ENCODE data around the gene ADISSP.

Gene ADISSP

DNA sequence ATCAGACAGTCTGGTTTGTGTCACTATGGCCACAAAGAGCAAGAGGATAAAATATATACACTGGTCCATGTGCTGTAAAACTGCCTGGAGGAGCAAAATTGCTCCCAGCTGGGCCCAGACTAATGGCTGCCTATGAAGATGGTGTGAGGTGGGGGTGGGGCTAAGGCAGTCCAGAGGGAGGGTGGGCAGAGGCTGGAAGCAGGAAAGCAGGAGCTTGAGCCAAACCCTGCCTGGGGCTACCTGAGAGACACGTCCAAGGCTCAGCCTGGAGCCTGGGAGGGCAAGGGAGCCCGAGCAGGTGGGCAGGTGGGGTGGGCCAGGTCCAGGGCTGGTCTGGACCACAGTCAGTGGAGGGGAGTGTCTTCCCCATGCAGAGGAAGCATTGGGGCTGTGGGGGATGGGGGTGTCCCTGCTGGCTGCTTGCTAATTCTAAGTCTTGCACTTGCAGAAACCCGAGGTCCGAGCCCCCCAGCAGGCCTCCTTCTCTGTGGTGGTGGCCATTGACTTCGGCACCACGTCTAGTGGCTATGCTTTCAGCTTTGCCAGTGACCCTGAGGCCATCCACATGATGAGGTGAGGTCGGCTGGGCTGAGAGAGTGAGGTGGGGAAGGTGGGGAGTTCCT is 25.6 kb downstream of the ADISSP start:
- H3K9me3 Mint-ChIP-seq, result no peaks in the 10 kb centered on the region
- peaks cover 8% of the 10 kb centered on the region for H3K4me1 Mint-ChIP-seq
- no peak overlapping the region for H3K27ac Mint-ChIP-seq
- H3K36me3 Mint-ChIP-seq, result no peaks in the 10 kb centered on the region
- H3K4me3 Mint-ChIP-seq, result no peak overlapping the region
- no peaks in the 10 kb centered on the region for H3K27me3 Mint-ChIP-seq

DNA sequence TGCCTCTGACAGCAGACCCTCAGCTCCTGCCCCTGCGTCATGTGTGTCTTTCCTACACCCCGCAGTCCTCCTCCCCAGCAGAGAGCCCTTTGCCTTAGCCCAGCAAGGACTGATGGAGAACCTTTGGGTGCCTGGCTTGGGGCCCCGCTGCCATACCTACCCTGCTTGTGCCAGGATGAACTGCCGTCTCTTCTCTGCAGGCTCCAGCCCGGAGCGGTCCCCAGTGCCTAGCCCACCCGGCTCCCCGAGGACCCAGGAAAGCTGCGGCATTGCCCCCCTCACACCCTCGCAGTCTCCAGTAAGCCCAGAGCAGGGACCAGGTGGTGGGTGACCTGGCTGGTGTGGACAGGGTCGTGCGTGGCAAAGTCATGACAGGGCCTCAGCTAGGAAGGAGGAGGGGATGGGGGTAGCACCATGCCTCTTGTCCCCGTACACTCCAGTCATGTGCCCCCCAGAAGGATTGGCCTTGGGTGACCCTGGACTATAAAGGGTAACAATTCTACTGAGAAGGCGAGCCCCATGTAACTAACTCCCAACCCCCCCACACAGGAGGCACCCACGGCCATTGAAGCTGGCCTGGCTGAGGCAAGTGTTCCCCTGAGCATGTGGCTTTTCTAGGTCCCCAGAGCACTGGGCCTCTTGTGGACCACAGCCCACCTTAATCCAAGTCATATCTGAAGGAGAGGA is 26.8 kb downstream of the ADISSP start:
- Mint-ChIP-seq H3K4me1 (peaks cover 8% of the 10 kb centered on the region), H3K27me3 (no peaks in the 10 kb centered on the region), H3K9me3 (no peaks in the 10 kb centered on the region), H3K27ac (no peak overlapping the region), H3K4me3 (no peak overlapping the region), H3K36me3 (no peaks in the 10 kb centered on the region)

DNA sequence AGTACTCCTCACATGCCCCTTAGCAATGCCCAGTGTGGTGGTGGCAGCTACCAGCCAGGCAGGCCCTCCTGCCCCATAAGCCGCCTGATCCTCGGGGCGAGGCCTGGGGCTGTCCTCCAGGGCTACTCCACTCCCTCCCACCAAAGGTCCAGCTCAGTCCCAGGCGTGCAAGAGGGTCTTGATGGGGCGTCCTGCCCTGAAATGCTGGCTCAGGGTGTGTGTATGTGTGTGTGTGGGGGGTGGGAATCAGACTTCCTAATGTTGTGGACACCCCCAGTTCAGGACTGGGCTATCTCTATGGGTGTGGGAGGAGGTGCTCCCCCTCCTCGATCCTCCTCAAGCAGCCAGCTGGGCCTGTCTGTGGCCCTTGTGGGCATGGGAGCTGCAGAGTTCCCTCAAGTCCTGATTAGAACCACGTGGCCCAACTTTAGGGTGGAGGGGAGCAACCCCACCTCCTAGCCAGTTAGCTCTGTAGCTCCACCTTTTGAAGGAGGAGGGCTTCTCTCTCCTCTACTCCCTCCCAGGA is 27.6 kb downstream of the ADISSP start:
- Mint-ChIP-seq H3K9me3 (no peaks in the 10 kb centered on the region), H3K27me3 (no peaks in the 10 kb centered on the region), H3K4me1 (peaks cover 8% of the 10 kb centered on the region), H3K36me3 (no peaks in the 10 kb centered on the region), H3K4me3 (no peak overlapping the region), H3K27ac (no peak overlapping the region)

DNA sequence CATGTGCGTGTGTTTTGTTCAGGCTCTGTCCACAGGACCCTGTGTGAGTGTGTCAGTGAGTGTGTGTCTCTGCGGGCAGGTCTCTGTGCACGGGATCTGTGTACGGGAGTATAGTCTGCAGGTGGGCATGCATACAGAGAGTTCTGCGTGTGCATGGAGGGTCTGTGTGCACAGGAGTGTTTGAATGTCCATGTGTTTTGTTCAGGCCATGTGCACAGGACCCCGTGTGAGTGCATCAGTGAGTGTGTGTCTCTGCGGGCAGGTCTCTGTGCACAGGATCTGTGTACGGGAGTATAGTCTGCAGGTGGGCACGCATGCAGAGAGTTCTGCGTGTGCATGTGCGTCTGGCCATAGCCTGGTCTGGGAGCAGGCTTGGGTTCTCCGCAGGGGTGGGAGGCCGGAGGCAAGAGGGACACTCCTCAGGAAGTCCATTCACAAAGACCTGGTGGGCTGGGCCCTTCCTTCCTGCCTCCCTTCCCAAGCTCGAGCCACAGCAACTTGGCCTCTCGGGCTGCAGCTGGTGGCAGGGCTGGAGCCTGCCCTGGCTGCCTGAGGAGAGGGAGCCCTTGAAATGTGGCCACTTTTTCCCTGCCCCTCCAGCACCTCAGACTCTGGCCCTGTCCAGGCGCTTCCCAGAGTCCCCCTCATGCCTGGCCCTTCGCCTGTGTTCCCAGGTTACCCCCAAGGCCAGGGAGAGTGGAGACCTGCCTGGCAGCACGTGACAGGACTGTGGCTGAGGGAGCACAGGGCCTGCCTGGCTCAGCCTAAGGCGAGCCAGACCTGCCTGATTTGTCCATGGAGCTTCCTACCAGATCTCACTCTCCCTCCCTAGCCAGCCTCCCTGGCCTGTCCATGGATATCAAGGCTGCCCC is 28.3 kb downstream of the ADISSP start:
- Mint-ChIP-seq H3K4me3 (no peak overlapping the region), H3K27ac (no peak overlapping the region), H3K27me3 (no peaks in the 10 kb centered on the region), H3K36me3 (no peaks in the 10 kb centered on the region), H3K9me3 (no peaks in the 10 kb centered on the region), H3K4me1 (peaks cover 2% of the 10 kb centered on the region)

DNA sequence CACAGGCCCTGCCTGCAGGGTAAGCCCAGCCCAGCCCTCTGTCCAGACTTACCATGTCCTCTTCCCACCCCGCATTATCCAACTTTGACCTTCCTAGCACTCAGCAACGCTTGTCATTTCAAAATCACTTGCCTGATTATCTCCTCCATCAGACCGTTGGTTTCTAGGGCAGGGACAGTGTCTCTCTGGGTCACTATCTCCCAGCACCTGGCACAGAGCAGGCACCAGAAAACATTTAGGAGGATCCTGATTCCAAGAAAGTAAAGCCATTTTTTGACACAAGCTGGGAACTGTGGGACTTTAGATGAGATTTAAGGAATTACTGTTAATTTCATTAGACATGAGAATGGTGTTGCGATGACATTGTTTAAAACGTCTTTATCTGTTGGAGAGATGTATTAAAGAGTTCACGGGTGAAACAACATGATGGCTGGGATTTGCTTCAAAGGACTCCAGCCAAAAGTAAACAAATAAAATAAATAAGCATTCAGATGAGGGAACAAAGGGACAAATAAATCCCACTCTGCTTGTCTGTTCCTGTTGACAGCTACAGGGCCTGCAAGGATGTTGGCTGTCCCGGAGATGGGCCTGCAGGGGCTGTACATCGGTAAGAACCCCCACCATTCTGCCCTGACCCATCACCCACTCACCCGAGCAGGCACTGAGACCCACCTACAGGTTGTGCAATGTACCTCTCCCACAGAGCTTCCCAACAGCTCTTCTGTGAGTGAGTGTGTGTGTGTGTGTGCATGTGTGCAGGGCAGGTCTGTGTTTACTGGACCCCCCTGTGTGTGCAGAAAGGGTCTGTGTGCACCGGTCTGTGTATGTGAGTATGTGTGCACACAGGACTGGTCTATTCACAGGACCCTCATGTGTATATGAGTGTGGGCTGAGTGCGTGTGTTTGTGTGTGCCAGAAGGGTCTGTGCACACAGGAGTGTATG is 29.2 kb downstream of the ADISSP start:
- Mint-ChIP-seq H3K4me1 (no peaks in the 10 kb centered on the region), H3K36me3 (no peaks in the 10 kb centered on the region), H3K9me3 (no peaks in the 10 kb centered on the region), H3K4me3 (no peak overlapping the region), H3K27me3 (peaks cover 4% of the 10 kb centered on the region), H3K27ac (peak overlapping the region; percentile 41)

DNA sequence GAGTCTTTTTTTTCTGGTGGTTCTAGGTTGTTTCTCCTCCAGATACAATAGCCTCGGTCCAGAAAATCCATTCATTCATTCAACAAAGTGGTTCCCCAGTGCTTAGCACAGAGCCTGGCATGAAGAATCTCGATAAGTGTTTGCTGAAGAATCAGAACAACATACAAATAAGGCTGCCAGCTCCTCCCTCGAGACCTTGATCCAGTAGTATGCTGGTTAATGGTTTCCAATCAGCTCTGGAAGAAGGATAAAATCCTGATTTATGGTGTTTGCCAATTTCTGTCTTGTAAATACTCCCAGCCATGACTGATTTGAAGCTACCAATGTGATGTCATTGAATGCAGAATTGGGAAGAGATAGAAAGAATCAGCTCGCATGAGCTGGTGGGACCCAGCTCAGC is 31.8 kb downstream of the ADISSP start:
- Mint-ChIP-seq H3K27ac (no peak overlapping the region), H3K36me3 (no peaks in the 10 kb centered on the region), H3K4me1 (no peaks in the 10 kb centered on the region), H3K9me3 (no peaks in the 10 kb centered on the region), H3K4me3 (no peak overlapping the region), H3K27me3 (peaks cover 16% of the 10 kb centered on the region)

DNA sequence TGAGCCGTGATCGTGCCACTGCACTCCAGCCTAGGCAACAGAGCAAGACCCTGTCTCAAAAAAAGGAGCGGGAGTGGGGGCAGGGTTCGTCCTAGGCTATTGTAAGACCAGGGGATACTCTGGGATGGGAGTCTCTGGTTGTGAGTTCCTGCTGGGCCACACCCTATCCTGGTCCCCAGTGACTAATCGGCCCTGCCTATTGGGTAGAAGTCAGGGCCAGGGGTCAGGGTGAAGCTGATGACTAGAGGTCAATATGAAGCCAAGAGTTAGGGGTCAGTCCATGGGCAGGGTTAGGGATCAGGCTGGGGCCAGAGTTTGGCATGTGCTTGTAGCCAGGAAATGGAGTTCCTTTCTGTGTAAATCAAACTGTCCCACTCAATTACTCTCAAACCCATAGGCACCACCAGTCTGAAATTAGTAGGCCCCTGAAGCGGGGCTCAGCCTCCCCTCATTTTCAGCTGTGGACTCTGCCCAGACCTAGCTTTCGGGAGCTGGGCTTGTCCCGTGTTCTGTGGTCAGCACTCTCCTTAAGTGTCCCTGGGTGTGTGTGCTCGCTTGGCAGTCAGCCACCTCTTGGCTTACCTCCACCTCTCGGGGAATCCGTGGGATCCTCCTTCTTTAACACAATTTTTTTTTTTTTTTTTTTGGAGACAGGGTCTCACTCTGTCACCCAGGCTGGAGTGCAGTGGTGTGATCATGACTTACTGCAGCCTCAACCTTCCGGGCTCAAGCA is 33.3 kb downstream of the ADISSP start:
- Mint-ChIP-seq H3K27me3 (peaks cover 22% of the 10 kb centered on the region), H3K4me3 (no peak overlapping the region)

DNA sequence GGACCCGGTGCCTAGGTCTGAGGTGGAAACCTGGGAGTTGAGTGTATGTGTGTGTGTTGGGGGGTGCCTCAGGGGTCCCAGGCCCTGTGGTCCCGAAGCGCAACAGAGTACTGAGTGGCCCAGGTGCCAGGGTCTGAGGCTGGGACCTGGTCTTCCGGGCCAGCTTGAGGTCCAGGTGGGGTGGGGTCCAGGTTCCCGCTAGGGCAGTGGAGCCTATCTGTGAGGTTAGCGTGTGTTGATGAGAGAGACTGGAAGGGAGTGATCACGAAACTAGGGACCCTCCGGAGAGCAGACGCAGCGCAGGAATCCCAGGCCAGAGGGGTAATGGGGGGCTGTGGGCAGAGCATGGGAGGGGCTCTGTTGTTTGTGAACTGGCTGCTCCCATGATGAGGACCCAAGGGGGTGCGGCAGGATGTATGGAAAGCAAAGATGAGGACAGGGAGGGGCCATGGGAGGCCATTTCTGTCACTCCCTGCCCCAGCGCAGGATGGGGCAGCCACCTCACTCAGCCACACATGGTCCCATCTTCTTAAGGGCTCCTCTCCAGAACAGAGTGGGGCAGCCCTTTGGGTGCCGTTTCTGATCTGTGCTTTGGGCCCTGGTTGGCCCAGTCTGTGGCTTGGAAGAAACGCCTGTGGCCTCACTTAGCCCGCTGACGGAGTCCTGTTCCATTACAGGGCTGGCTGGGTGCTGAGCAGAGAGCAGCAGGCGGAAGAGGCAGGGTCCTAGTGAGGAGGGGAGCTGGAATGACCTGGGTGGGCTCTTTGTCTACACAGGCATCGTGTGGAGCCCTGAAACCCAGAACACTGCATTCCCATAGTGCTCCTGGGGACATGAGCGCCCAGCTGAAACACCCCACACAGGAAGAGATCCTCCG is 34.2 kb downstream of the ADISSP start:
- Mint-ChIP-seq H3K4me3 (no peak overlapping the region), H3K9me3 (no peaks in the 10 kb centered on the region), H3K27ac (no peak overlapping the region), H3K27me3 (peaks cover 23% of the 10 kb centered on the region), H3K36me3 (no peaks in the 10 kb centered on the region), H3K4me1 (no peaks in the 10 kb centered on the region)

More for the DNA sequence above, 33.3 kb downstream of the ADISSP start:
- Mint-ChIP-seq H3K36me3 (no peaks in the 10 kb centered on the region), H3K9me3 (no peaks in the 10 kb centered on the region), H3K4me1 (no peaks in the 10 kb centered on the region), H3K27ac (no peak overlapping the region)

DNA sequence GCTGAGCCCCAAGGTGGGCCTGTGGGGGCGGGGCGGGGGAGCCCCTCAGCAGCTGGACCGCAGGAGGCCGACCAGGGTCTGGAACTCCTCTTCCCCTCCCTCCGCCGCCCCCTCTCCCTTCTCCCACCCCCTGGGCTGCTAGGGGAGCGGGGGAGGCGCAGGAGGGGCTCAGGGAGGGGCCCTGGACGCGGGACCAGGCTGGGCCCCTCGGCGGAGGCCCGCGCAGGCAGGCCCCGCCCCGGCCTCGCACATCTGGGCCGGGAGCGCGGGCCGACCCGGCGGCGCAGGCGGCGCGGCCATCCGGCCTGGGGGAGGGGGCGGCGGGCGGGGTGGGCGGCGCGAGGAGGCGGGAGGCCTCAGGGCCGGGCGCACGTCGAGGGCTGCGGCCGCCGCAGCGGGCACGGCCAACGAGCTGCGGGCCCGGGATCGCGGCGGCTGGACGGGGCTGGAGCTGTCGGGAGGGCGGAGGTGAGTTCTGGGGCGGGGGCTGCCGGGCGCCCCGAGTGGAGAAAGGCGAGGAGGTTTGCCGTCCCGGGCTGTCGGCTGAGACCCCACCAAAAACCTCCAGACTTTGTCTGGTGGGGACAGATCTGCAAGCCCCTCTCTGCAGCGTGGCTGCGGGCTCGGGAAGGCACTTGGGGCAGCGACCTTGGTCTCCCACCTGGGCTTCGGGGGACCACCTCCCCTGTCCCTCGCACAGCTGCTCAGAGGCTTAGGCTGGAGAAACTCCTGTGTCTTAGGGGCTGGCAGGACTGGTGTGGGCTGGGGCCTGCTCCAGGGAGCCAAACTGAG is 35.0 kb downstream of the ADISSP start, which contains the start of gene HSPA12B:
Gene HSPA12B (plus strand): TSS at position 359 of the 792 bp plus-strand sequence. CDS start 5,990 bp downstream, outside the sequence.
- Mint-ChIP-seq H3K27me3 (peaks cover 30% of the 10 kb centered on the region), H3K4me3 (no peak within 1 kb of the TSS), H3K4me1 (no peaks in the 10 kb centered on the region), H3K27ac (no peak within 1 kb of the TSS), H3K36me3 (no peaks in the 10 kb centered on the region), H3K9me3 (no peaks in the 10 kb centered on the region)

DNA sequence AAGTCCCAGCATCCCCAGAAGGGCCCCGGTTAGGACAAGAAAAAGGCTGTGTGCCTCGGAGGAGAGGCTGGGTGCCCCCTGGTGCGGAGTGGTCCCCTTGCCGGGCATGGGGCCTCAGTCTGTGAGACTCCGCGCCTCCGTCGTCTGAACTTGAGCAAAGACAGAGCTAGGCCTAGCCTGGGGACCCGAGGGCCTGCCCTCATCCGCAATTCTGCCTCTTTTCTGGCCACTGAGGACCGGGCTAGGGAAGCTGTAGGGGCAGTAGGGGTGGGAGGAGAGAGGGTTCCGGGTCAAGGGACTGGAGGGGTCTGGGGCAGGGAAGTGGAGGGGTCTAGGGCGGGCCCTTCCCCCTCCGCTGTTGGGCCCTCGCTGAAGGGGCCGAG is 35.6 kb downstream of the ADISSP start:
- Mint-ChIP-seq H3K4me3 (no peak overlapping the region), H3K36me3 (no peaks in the 10 kb centered on the region), H3K27me3 (peaks cover 36% of the 10 kb centered on the region), H3K4me1 (no peaks in the 10 kb centered on the region), H3K9me3 (no peaks in the 10 kb centered on the region), H3K27ac (no peak overlapping the region)

DNA sequence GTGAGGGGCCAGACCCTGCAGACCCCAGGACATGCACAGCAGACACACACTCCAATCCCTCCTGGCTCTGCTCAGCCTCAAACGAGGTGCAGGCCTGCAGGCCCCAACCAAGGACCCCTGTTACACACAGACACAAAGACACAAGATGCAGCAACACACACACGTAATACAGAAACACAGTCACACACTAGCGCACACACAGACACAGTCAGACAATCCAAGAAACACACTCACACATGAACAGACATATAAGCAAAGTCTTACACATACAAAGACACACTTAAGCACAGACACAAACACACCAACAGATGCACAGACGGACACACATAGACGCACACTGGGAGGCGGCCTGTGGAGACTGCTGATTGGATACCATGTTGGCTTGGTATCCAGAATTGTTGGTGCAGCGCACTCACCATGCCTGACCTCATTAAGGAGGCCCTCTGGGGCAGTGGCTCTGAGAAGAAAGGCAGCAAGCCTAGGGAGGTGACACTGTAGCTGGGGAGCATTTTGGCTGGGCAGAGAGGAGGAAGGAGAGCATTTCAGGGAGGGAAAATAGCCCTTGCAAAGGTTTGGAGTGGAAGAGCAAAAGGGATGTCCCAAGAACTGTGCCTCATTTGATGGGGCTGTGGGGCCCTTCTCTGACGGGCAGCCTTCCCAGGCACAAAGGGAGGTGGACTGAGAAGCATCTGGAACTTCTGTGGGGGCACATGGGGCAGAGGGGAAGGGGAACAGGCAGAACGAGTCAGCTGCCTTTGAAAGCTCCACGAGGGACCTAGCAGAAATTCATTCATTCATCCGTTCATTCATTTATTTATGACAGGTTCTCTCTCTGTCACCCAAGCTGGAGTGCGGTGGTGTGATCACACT is 36.5 kb downstream of the ADISSP start:
- H3K36me3 Mint-ChIP-seq, result no peaks in the 10 kb centered on the region
- peaks cover 37% of the 10 kb centered on the region for H3K27me3 Mint-ChIP-seq
- H3K4me1 Mint-ChIP-seq, result no peaks in the 10 kb centered on the region
- H3K27ac Mint-ChIP-seq, result no peak overlapping the region
- H3K4me3 Mint-ChIP-seq, result no peak overlapping the region
- no peaks in the 10 kb centered on the region for H3K9me3 Mint-ChIP-seq

DNA sequence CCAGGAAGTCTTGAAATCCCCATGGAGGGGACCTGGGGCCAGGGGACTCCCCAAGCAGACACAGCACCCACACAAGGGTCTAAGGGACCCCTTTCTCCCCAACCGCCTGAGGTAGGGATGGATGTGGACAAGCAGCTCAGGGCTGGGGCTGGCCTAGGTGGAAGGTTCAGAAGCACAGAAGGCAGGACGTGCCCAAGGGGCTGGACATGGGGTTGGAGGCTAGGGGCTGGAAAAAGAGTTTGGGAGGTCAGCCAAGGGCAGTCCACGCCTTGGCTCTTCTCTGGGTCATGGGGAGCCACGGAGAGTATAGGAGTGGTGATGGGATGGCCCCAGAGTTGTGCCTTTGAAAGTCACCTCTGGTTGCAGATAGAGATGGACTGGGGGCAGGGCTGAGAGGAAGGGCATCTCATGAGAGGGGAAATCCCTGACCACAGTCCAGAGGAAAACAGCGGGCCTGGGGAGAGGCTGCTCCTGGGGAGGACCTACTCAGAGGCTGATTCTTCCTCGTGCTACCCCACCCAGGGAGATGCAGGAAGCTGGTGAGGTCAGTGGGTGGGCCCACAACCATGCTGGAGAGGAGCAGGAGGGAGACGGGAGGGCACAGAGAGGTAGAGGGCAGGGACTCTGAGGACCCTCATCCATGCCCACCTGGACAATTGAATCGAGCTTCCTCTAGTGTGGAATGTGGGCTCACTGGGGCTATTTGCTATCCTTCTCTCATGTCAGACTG is 37.6 kb downstream of the ADISSP start:
- H3K27ac Mint-ChIP-seq, result no peak overlapping the region

More for the DNA sequence above, 37.6 kb downstream of the ADISSP start:
- Mint-ChIP-seq H3K4me3 (no peak overlapping the region), H3K36me3 (no peaks in the 10 kb centered on the region), H3K27me3 (peaks cover 37% of the 10 kb centered on the region), H3K9me3 (no peaks in the 10 kb centered on the region), H3K4me1 (no peaks in the 10 kb centered on the region)

Measured in activated naive CD4-positive, alpha-beta T cell treated with anti-CD3 and anti-CD28 coated beads, Interleukin-2, amount 50 U/mL, for 24 hours (primary cell).